B cell (primary cell): Measurements from ENCODE around the gene MAPK10. TPM values are rescaled to one million over a fixed set of nuclear protein-coding genes. Genes with fewer than 3 reads are reported as not detected.

Source experiments
- ATAC-seq: fragments of 200-7000 bp; cut with Tn5 transposase; one replicate; pipeline ENCODE4 v1.10.0; 2021; ENCODE audit warnings: low read depth, mild to moderate bottlenecking, moderate number of reproducible peaks, moderate library complexity
- CTCF ChIA-PET: fragments of 350-600 bp; sonication (Branson Sonifier 250); formaldehyde crosslinking; loops from one replicate; lab custom pipeline; 2021; ENCODE audit warnings: antibody characterized with exemption, inconsistent platforms; lab: Charles Lee
- POLR2A ChIA-PET: fragments of 350-600 bp; sonication (Branson Sonifier 250); formaldehyde crosslinking; loops from one replicate; lab custom pipeline; 2021; ENCODE audit warnings: antibody characterized with exemption; lab: Charles Lee
- DNase-seq: peaks from one replicate; pipeline ENCODE4 v3.0.0; 2013
- H2AFZ ChIP-seq: 2 replicates; pipeline ENCODE4 v1.6.1; 2012; ENCODE audit warnings: mild to moderate bottlenecking, low read depth, low read length; ENCODE audit not compliant: insufficient read depth, poor library complexity, severe bottlenecking
- H3K27ac ChIP-seq, 2 donors: 1 replicate in 1 of 2; 2 replicates in 1 of 2; pipeline ENCODE4 v1.5.1; 2012 to 2013; ENCODE audit warnings: low read length in 2 of 2, mild to moderate bottlenecking in 2 of 2, moderate library complexity in 1 of 2
- H3K27me3 ChIP-seq, 4 experiments: fragments of 200-600 bp in 1 of 4; sonication (generic) in 1 of 4; replicated peaks in 1 of 4; 1 replicate in 2 of 4; 2 replicates in 2 of 4; pipeline versions ENCODE4 v1.6.1 to v1.7.0; 2013 to 2016; ENCODE audit warnings: low read length in 3 of 4, mild to moderate bottlenecking in 2 of 4, mixed read lengths in 1 of 4, moderate library complexity in 1 of 4; ENCODE audit not compliant: insufficient read depth in 4 of 4, control insufficient read depth in 3 of 4; ENCODE audit errors: control extremely low read depth in 1 of 4
- H3K36me3 ChIP-seq, 2 experiments: replicated peaks in 1 of 2; 1 replicate in 1 of 2; 2 replicates in 1 of 2; pipeline versions ENCODE4 v1.6.1 to v1.7.1; 2013; ENCODE audit warnings: low read length in 1 of 2; ENCODE audit not compliant: insufficient read depth in 2 of 2, control insufficient read depth in 1 of 2; ENCODE audit errors: control extremely low read depth in 1 of 2, extremely low read depth in 1 of 2
- H3K4me1 ChIP-seq, 2 donors: fragments of 200-600 bp in 1 of 2; sonication (generic) in 1 of 2; 1 replicate in 1 of 2; 2 replicates in 1 of 2; pipeline versions ENCODE4 v1.5.1 to v1.6.1; 2013 to 2017; ENCODE audit warnings: low read length in 2 of 2; ENCODE audit not compliant: control insufficient read depth in 2 of 2, insufficient read depth in 2 of 2
- H3K4me2 ChIP-seq: replicated peaks from 2 replicates; pipeline ENCODE3; 2012; ENCODE audit warnings: mild to moderate bottlenecking, low read depth, low read length; ENCODE audit not compliant: poor library complexity, severe bottlenecking
- H3K4me3 ChIP-seq, 5 experiments: fragments of 200-600 bp in 1 of 5; sonication (generic) in 1 of 5; 1 replicate in 3 of 5; 2 replicates in 2 of 5; pipeline versions ENCODE4 v1.5.1 to v1.7.0; 2011 to 2016; ENCODE audit warnings: low read length in 4 of 5, mild to moderate bottlenecking in 4 of 5, low read depth in 2 of 5, control low read depth in 1 of 5, moderate library complexity in 1 of 5; ENCODE audit not compliant: insufficient read depth in 1 of 5; ENCODE audit errors: control extremely low read depth in 1 of 5, extremely low read depth in 1 of 5
- H3K79me2 ChIP-seq: fragments of 200-600 bp; sonication (generic); one replicate; pipeline ENCODE4 v1.6.0; 2016; ENCODE audit warnings: low read length; ENCODE audit not compliant: control insufficient read depth, insufficient read depth
- H3K9ac ChIP-seq: fragments of 200-600 bp; sonication (generic); 2 replicates; pipeline ENCODE4 v1.6.1; 2017; ENCODE audit warnings: mild to moderate bottlenecking, low read length, moderate library complexity
- H3K9me3 ChIP-seq, 3 donors: one replicate each; pipeline versions ENCODE4 v1.6.1 to v1.7.1; 2013; ENCODE audit warnings: low read length in 2 of 3; ENCODE audit not compliant: control insufficient read depth in 2 of 3, insufficient read depth in 1 of 3; ENCODE audit errors: control extremely low read depth in 1 of 3
- H4K20me1 ChIP-seq: 2 replicates; pipeline ENCODE4 v1.6.0; 2012; ENCODE audit warnings: mild to moderate bottlenecking, low read length; ENCODE audit not compliant: insufficient read depth, control insufficient read depth, poor library complexity, severe bottlenecking
- H3K27ac Mint-ChIP-seq: one replicate; pipeline ENCODE4 v1.8.0; 2021; ENCODE audit warnings: mixed read lengths
- H3K27me3 Mint-ChIP-seq: one replicate; pipeline ENCODE4 v1.8.0; 2021; ENCODE audit warnings: mixed read lengths
- H3K4me1 Mint-ChIP-seq: one replicate; pipeline ENCODE4 v1.8.0; 2021; ENCODE audit warnings: mixed read lengths
- H3K4me3 Mint-ChIP-seq: one replicate; pipeline ENCODE4 v1.8.0; 2021; ENCODE audit warnings: mixed read lengths
- H3K9me3 Mint-ChIP-seq: one replicate; pipeline ENCODE4 v1.8.0; 2022; ENCODE audit warnings: mixed read lengths; ENCODE audit not compliant: insufficient read depth
- CTCF ChIP-seq: fragments of 200-600 bp; IDR thresholded peaks from one replicate; pipeline ENCODE4 v1.8.0; 2022; ENCODE audit warnings: antibody characterized with exemption, mild to moderate bottlenecking
- EZH2 ChIP-seq: IDR thresholded peaks from 2 replicates; pipeline ENCODE4 v1.6.1; 2012; ENCODE audit warnings: borderline replicate concordance, low read depth, mild to moderate bottlenecking, moderate library complexity, low read length; ENCODE audit not compliant: insufficient read depth, poor library complexity, severe bottlenecking
- WGBS: methylation state at CpG from one replicate; pipeline ENCODE4 v1.1.5; 2013; ENCODE audit warnings: missing lambda C conversion rate; ENCODE audit not compliant: insufficient coverage; 5-methylcytosine and 5-hydroxymethylcytosine counted together
- intact Hi-C: fragments of 100-400 bp; cut with micrococcal nuclease; formaldehyde crosslinking; loops from one replicate; pipeline ENCODE4 v1.10.0; 2022
- polyA plus RNA-seq: library from polyadenylated mRNA; depleted of rRNA; stranded (reverse); fragments of >200 nt; gene quantifications from 2 replicates; pipeline ENCODE4 v1.2.3, GENCODE V29; 2012
- total RNA-seq, 2 donors: library from RNA; stranded (reverse); fragments of 120-200 nt in 1 of 2; gene quantifications; 1 replicate in 1 of 2; 2 replicates in 1 of 2; pipeline versions ENCODE4 v1.2.3 to v1.2.4, GENCODE V29; 2013 to 2022

Gene MAPK10
- total and polyA plus RNA-seq, 2 donors (not counting 1 experiment from before 2014, with no cell fraction given): 0.03 to 3.1 TPM

DNA sequence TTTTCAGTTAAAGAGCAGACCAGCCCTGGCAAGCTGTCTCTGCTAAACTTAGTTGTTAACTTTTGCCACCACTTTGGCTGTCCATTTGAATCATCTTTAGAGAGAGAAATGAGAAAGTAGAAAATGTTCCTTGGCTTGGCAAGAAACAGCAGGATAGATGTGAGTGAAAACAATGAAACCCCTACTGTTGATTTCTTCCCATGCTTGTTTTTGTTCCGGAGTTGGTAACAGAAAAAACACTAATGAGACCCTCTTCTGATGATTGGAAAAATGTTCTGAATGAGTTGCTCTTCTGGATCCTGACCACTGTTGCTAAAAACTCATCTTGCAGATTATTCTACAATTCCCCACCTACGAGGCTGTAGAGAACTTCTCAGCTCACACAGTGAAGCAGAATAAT lies 203.3 kb downstream of the MAPK10 start:
- H3K36me3 ChIP-seq: no peaks in the 10 kb centered on the region
- H2AFZ ChIP-seq: no peak overlapping the region
- ChIA-PET CTCF (no interaction called here), POLR2A (no interaction called here)
- TF ChIP-seq EZH2: no peak
- TF ChIP-seq CTCF: no peak
- H3K4me3 ChIP-seq: no peak overlapping the region
- H3K4me2 ChIP-seq: no peak overlapping the region
- H3K27me3 ChIP-seq: no peaks in the 10 kb centered on the region
- H3K4me1 ChIP-seq: no peaks in the 10 kb centered on the region
- DNase-seq (no peak), ATAC-seq (no peak)
- Mint-ChIP-seq H3K4me1 (no peaks in the 10 kb centered on the region), H3K27me3 (no peaks in the 10 kb centered on the region), H3K27ac (no peak overlapping the region), H3K9me3 (no peaks in the 10 kb centered on the region), H3K4me3 (no peak overlapping the region)
- no peak overlapping the region for H3K27ac ChIP-seq
- WGBS: 75% methylated on average over 1 of the region's 2 CpGs
- H3K9me3 ChIP-seq: no peaks in the 10 kb centered on the region
- no peaks in the 10 kb centered on the region for H4K20me1 ChIP-seq
- H3K79me2 ChIP-seq: no peaks in the 10 kb centered on the region
- no peak overlapping the region for H3K9ac ChIP-seq
- intact Hi-C loops: no loop called here

DNA sequence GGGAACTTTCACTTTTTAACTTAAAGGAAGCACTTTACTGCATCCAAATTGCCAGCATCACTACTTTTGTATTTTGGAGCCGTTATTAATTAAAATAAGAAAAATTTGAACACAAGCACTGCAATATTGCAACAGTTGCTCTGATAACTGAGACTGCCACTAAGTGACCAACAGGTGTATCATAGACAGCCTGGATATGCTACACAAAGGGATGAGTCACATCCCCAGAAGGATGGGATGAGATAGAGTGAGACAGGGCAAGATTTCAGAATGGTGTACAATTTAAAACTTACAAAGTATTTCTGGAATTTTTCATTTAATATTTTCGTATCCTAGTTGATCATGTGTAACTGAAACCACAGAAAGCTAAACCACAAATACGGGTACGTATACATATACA lies 204.1 kb downstream of the MAPK10 start:
- H3K4me3 ChIP-seq: no peak overlapping the region
- no peak overlapping the region for H3K9ac ChIP-seq
- H3K36me3 ChIP-seq: no peaks in the 10 kb centered on the region
- TF ChIP-seq EZH2: no peak
- TF ChIP-seq CTCF: no peak
- no peak overlapping the region for H3K27ac ChIP-seq
- Mint-ChIP-seq H3K4me1 (no peaks in the 10 kb centered on the region), H3K4me3 (no peak overlapping the region), H3K9me3 (no peaks in the 10 kb centered on the region), H3K27ac (no peak overlapping the region), H3K27me3 (no peaks in the 10 kb centered on the region)
- intact Hi-C loops: no loop called here
- DNase-seq (no peak), ATAC-seq (no peak)
- no peak overlapping the region for H2AFZ ChIP-seq
- H3K9me3 ChIP-seq: no peaks in the 10 kb centered on the region
- ChIA-PET CTCF (no interaction called here), POLR2A (no interaction called here)
- no peaks in the 10 kb centered on the region for H4K20me1 ChIP-seq
- H3K4me1 ChIP-seq: no peaks in the 10 kb centered on the region
- no peaks in the 10 kb centered on the region for H3K79me2 ChIP-seq
- no peaks in the 10 kb centered on the region for H3K27me3 ChIP-seq
- no peak overlapping the region for H3K4me2 ChIP-seq
- WGBS: no CpG with 5 or more reads among the region's 4 CpGs
